GM12878 (cell line): ENCODE data around the gene PROCA1. TPM values are rescaled to one million over a fixed set of nuclear protein-coding genes. Genes with fewer than 3 reads are reported as not detected.

ENCODE experiments used
- PAX5 ChIP-seq: IDR thresholded peaks from 2 replicates; pipeline ENCODE4 v1.6.1; 2011; ENCODE audit warnings: low read depth, low read length, borderline replicate concordance
- PML ChIP-seq: IDR thresholded peaks from 2 replicates; pipeline ENCODE4 v1.6.1; 2012; ENCODE audit warnings: low read length, inconsistent platforms
- POLR2AphosphoS2 ChIP-seq: IDR thresholded peaks from 2 replicates; pipeline ENCODE4 v1.6.1; 2011; ENCODE audit warnings: low read depth, mild to moderate bottlenecking, low read length, improper control_type of control experiment, moderate library complexity
- RCOR1 ChIP-seq: conservative IDR thresholded peaks from 2 replicates; pipeline ENCODE4 v1.6.1; 2012; ENCODE audit warnings: low read depth, low read length, improper control_type of control experiment
- SIN3A ChIP-seq: IDR thresholded peaks from 2 replicates; pipeline ENCODE4 v1.6.1; 2012; ENCODE audit warnings: low read depth, low read length, improper control_type of control experiment
- SMC3 ChIP-seq: IDR thresholded peaks from 2 replicates; pipeline ENCODE4 v1.6.1; 2011; ENCODE audit warnings: low read length, improper control_type of control experiment, borderline replicate concordance
- TCF7 ChIP-seq: IDR thresholded peaks from 2 replicates; pipeline ENCODE4 v1.6.1; 2014; ENCODE audit warnings: antibody characterized with exemption, borderline replicate concordance
- USF1 ChIP-seq: IDR thresholded peaks from 2 replicates; pipeline ENCODE4 v1.6.1; 2011; ENCODE audit warnings: borderline replicate concordance, low read depth, mild to moderate bottlenecking, moderate library complexity, mixed read lengths, low read length; ENCODE audit not compliant: insufficient read depth; ENCODE audit errors: extremely low read length
- ZBTB4 ChIP-seq: fragments of 450-650 bp; formaldehyde crosslinking; IDR thresholded peaks from 2 replicates; pipeline ENCODE4 v1.4.0; 2022; ENCODE audit warnings: mild to moderate bottlenecking, moderate library complexity
- ZNF592 ChIP-seq: fragments of 450-650 bp; IDR thresholded peaks from 2 replicates; pipeline ENCODE4 v1.6.1; 2017; ENCODE audit warnings: mild to moderate bottlenecking, moderate library complexity
- ZZZ3 ChIP-seq: IDR thresholded peaks from 2 replicates; pipeline ENCODE4 v1.6.1; 2011; ENCODE audit warnings: low read depth; ENCODE audit not compliant: control insufficient read depth, insufficient read length
- polyA plus RNA-seq, 11 experiments: library from polyadenylated mRNA; depleted of rRNA in 4 of 11; unstranded in 6 of 11; stranded (reverse) in 5 of 11; fragments of >200 nt; fragmentation: Nextera tagmentation in 4 of 11; fragmentation: Illumina TruSeq in 1 of 11; extraction: Ambion mirVana in 4 of 11; extraction: Trizol in 1 of 11; gene quantifications; 1 replicate in 1 of 11; 2 replicates in 10 of 11; pipeline versions ENCODE4 v1.2.1 to v1.2.3, GENCODE V29; 2011 to 2016; ENCODE audit warnings: inconsistent platforms in 2 of 11, missing spikeins in 2 of 11, low read depth in 1 of 11
- total RNA-seq, 4 experiments: library from RNA; depleted of rRNA in 3 of 4; stranded (reverse); fragments of >200 nt in 3 of 4; fragmentation: Illumina TruSeq in 1 of 4; extraction: Trizol in 1 of 4; gene quantifications; 2 replicates each; pipeline versions ENCODE4 v1.2.1 to v1.2.3, GENCODE V29; 2013 to 2021
- TF ChIP-seq, protein P1 (sequence below): fragments of 450-650 bp; conservative IDR thresholded peaks from 2 replicates; pipeline ENCODE4 v1.6.1; 2017; ENCODE audit warnings: mild to moderate bottlenecking, moderate library complexity
- TF ChIP-seq, protein P2 (sequence below): fragments of 450-650 bp; IDR thresholded peaks from 2 replicates; pipeline ENCODE4 v1.6.1; 2016; ENCODE audit warnings: mild to moderate bottlenecking
- TF ChIP-seq, protein P3 (sequence below): IDR thresholded peaks from 2 replicates; pipeline ENCODE4 v1.6.1; 2011; ENCODE audit warnings: borderline replicate concordance, low read depth, mild to moderate bottlenecking, moderate library complexity, low read length; ENCODE audit not compliant: insufficient read depth, poor library complexity, severe bottlenecking

The PROCA1 gene
- total and polyA plus RNA-seq, 10 of the 15 experiments (the other 5 are each of a cell fraction or from before 2014, with no cell fraction given): 0.35 to 4.8 (median 1.4) TPM

DNA sequence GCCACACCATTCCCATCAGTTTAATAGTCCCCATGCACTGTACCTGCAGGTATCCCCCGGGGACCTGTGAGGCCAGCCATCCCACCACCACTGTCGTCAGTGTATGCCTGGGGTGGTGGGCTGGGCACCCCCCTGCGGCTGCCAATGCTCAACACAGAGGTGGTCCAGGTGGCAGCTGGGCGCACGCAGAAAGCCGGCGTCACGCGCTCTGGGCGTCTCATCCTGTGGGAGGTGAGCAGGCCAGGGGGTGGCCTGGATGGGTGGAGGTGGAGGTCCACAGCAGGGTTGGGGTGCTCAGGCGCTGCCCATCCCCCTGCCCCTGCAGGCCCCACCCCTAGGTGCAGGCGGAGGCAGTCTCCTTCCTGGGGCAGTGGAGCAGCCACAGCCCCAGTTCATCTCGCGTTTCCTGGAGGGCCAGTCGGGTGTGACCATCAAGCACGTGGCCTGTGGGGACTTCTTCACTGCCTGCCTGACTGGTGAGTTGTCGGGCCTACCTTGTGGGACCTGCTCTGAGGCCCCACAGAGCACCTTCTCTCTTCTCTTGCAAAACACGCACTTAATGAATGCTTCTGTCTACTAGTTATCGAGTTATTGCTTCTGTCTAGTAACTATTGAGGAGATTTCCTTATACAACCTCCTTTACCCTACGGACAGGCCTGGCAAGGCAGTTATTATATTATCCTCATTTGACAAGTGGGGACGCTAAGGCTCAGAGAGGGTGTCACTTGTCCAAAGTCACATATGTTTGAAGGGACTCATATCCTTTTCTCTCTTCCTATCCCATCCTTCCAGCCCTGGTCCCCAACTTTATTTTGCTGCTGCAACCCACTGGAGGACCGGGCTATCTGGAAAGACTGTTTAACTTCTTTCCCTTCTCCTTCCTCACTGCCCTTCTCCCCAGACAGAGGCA lies 26.3 kb upstream of the PROCA1 start (continued):
- TF ChIP-seq ZNF592 (no peak; the same call in 1 of the 2 replicates), TCF7 (no peak), ZZZ3 (no peak), SIN3A (peak; percentile 65; the same call in 1 of the 2 replicates), USF1 (peak; percentile 85), POLR2AphosphoS2 (peak; percentile 84), SMC3 (peak; percentile 22; the same call in 1 of the 2 replicates), PML (no peak), PAX5 (peak; percentile 99), RCOR1 (peak; percentile 1; the same call in 1 of the 2 replicates), ZBTB4 (CRISPR knock-in tag) (no peak)
- TF ChIP-seq, protein P1, sequence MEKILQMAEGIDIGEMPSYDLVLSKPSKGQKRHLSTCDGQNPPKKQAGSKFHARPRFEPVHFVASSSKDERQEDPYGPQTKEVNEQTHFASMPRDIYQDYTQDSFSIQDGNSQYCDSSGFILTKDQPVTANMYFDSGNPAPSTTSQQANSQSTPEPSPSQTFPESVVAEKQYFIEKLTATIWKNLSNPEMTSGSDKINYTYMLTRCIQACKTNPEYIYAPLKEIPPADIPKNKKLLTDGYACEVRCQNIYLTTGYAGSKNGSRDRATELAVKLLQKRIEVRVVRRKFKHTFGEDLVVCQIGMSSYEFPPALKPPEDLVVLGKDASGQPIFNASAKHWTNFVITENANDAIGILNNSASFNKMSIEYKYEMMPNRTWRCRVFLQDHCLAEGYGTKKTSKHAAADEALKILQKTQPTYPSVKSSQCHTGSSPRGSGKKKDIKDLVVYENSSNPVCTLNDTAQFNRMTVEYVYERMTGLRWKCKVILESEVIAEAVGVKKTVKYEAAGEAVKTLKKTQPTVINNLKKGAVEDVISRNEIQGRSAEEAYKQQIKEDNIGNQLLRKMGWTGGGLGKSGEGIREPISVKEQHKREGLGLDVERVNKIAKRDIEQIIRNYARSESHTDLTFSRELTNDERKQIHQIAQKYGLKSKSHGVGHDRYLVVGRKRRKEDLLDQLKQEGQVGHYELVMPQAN: no peak; the same call in 1 of the 2 replicates
- TF ChIP-seq, protein P2, sequence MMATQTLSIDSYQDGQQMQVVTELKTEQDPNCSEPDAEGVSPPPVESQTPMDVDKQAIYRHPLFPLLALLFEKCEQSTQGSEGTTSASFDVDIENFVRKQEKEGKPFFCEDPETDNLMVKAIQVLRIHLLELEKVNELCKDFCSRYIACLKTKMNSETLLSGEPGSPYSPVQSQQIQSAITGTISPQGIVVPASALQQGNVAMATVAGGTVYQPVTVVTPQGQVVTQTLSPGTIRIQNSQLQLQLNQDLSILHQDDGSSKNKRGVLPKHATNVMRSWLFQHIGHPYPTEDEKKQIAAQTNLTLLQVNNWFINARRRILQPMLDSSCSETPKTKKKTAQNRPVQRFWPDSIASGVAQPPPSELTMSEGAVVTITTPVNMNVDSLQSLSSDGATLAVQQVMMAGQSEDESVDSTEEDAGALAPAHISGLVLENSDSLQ: peak; percentile 34; the same call in 1 of the 2 replicates
- TF ChIP-seq, protein P3, sequence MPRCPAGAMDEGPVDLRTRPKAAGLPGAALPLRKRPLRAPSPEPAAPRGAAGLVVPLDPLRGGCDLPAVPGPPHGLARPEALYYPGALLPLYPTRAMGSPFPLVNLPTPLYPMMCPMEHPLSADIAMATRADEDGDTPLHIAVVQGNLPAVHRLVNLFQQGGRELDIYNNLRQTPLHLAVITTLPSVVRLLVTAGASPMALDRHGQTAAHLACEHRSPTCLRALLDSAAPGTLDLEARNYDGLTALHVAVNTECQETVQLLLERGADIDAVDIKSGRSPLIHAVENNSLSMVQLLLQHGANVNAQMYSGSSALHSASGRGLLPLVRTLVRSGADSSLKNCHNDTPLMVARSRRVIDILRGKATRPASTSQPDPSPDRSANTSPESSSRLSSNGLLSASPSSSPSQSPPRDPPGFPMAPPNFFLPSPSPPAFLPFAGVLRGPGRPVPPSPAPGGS: no peak
